Measurements from ENCODE around the gene PCOLCE2. TPM values are rescaled to one million over a fixed set of nuclear protein-coding genes. Genes with fewer than 3 reads are reported as not detected.

The PCOLCE2 gene
- polyA plus RNA-seq, 1 donor (not counting 4 experiments of a cell fraction or from before 2014, with no cell fraction given): 2.4 TPM

DNA sequence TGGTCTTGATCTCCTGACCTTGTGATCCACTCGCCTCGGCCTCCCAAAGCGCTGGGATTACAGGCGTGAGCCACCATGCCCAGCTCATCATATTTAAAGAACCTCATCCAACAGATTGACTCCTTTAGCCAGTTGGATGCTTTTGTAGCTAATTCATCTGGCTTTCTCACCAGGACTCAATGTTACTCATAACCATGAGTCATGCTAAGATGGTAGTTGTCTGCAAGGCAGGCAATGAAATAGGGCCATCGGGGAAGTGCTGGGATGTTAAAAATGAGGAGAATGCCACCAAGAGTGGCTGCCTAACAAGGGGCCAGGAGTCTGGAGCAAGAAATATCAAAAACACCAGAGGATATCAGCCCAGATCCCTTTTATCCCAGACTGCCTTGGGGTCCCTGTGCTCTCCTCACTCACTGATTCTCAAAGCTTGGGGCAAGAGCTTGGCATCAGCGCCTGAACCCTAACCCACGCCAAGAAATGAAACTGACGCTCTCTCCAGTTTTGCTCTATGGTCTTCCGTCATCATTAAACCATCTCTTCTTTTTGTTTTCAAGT lies 7.4 kb upstream of the PCOLCE2 start:
- DNase-seq (ENCODE audit: low read depth, low spot score): peak; percentile 17
- H3K27ac ChIP-seq (ENCODE audit: control insufficient read depth, insufficient read depth, low read length): no peak overlapping the region

GRCh38 chr3:142894493-142894892 lies 5.6 kb upstream of the PCOLCE2 start:
- no peak overlapping the region for H3K27ac ChIP-seq (ENCODE audit: control insufficient read depth, insufficient read depth, low read length)
- H3K79me2 ChIP-seq (ENCODE audit: control insufficient read depth, insufficient read depth, low read length): no peaks in the 10 kb centered on the region
- no peak overlapping the region for H3K9ac ChIP-seq (ENCODE audit: control insufficient read depth, extremely low read depth, insufficient read depth, low read length)
- no peaks in the 10 kb centered on the region for H3K9me3 ChIP-seq (ENCODE audit: control insufficient read depth, low read depth, low read length)
- dilution Hi-C loops (cut with MboI; ENCODE audit: extremely low pct_ligation_motif_present, low sequenced_read_pairs): no loop called here
- H3K4me3 ChIP-seq (ENCODE audit: control insufficient read depth in 2 of 3, extremely low read depth in 1 of 3, insufficient read depth in 2 of 3, low read depth in 1 of 3, low read length in 3 of 3): no peak overlapping the region
- H4K20me1 ChIP-seq (ENCODE audit: control insufficient read depth, extremely low read depth, insufficient read depth, low read length): no peaks in the 10 kb centered on the region
- no peaks in the 10 kb centered on the region for H3K36me3 ChIP-seq (ENCODE audit: control insufficient read depth in 2 of 2, extremely low read depth in 1 of 2, insufficient read depth in 2 of 2, low read length in 2 of 2)
- TF ChIP-seq, protein P1, sequence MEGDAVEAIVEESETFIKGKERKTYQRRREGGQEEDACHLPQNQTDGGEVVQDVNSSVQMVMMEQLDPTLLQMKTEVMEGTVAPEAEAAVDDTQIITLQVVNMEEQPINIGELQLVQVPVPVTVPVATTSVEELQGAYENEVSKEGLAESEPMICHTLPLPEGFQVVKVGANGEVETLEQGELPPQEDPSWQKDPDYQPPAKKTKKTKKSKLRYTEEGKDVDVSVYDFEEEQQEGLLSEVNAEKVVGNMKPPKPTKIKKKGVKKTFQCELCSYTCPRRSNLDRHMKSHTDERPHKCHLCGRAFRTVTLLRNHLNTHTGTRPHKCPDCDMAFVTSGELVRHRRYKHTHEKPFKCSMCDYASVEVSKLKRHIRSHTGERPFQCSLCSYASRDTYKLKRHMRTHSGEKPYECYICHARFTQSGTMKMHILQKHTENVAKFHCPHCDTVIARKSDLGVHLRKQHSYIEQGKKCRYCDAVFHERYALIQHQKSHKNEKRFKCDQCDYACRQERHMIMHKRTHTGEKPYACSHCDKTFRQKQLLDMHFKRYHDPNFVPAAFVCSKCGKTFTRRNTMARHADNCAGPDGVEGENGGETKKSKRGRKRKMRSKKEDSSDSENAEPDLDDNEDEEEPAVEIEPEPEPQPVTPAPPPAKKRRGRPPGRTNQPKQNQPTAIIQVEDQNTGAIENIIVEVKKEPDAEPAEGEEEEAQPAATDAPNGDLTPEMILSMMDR (optimal IDR thresholded peaks at IDR 0.05 in 1 of 3, IDR thresholded peaks at IDR 0.05 in 1 of 3, conservative IDR thresholded peaks at IDR 0.05 in 1 of 3; ENCODE audit: extremely low read depth in 1 of 3, insufficient read depth in 2 of 3, low read length in 3 of 3): no peak
- TF ChIP-seq EZH2 (IDR thresholded peaks at IDR 0.05; ENCODE audit: low read length): no peak
- peaks cover 3% of the 10 kb centered on the region for H3K4me1 ChIP-seq (ENCODE audit: control insufficient read depth, extremely low read depth, insufficient read depth, low read length)
- DNase-seq (ENCODE audit: low read depth, low spot score) (no peak), FAIRE-seq (no peak)
- H3K4me2 ChIP-seq (ENCODE audit: control insufficient read depth, extremely low read depth, insufficient read depth, low read depth, low read length): no peak overlapping the region
- H2AFZ ChIP-seq (ENCODE audit: control insufficient read depth, low read length): no peak overlapping the region
- no peaks in the 10 kb centered on the region for H3K9me1 ChIP-seq (ENCODE audit: control insufficient read depth, extremely low read depth, insufficient read depth, low read length)
- no peaks in the 10 kb centered on the region for H3K27me3 ChIP-seq (ENCODE audit: control insufficient read depth, extremely low read depth, insufficient read depth, low read length)

More for the DNA sequence above, 7.4 kb upstream of the PCOLCE2 start:
- Histone ChIP-seq H3K79me2 (ENCODE audit: control insufficient read depth, insufficient read depth, low read length) (no peaks in the 10 kb centered on the region), H3K36me3 (ENCODE audit: control insufficient read depth in 2 of 2, extremely low read depth in 1 of 2, insufficient read depth in 2 of 2, low read length in 2 of 2) (no peaks in the 10 kb centered on the region), H3K27me3 (ENCODE audit: control insufficient read depth, extremely low read depth, insufficient read depth, low read length) (no peaks in the 10 kb centered on the region), H2AFZ (ENCODE audit: control insufficient read depth, low read length) (no peak overlapping the region), H3K4me1 (ENCODE audit: control insufficient read depth, extremely low read depth, insufficient read depth, low read length) (peaks cover 3% of the 10 kb centered on the region), H3K4me3 (ENCODE audit: control insufficient read depth in 2 of 3, extremely low read depth in 1 of 3, insufficient read depth in 2 of 3, low read depth in 1 of 3, low read length in 3 of 3) (no peak overlapping the region), H3K9ac (ENCODE audit: control insufficient read depth, extremely low read depth, insufficient read depth, low read length) (no peak overlapping the region), H3K4me2 (ENCODE audit: control insufficient read depth, extremely low read depth, insufficient read depth, low read depth, low read length) (no peak overlapping the region), H4K20me1 (ENCODE audit: control insufficient read depth, extremely low read depth, insufficient read depth, low read length) (no peaks in the 10 kb centered on the region), H3K9me3 (ENCODE audit: control insufficient read depth, low read depth, low read length) (no peaks in the 10 kb centered on the region), H3K9me1 (ENCODE audit: control insufficient read depth, extremely low read depth, insufficient read depth, low read length) (no peaks in the 10 kb centered on the region)
- dilution Hi-C loops (cut with MboI; ENCODE audit: extremely low pct_ligation_motif_present, low sequenced_read_pairs): no loop called here
- TF ChIP-seq, protein P1 (optimal IDR thresholded peaks at IDR 0.05 in 1 of 3, IDR thresholded peaks at IDR 0.05 in 1 of 3, conservative IDR thresholded peaks at IDR 0.05 in 1 of 3; ENCODE audit: extremely low read depth in 1 of 3, insufficient read depth in 2 of 3, low read length in 3 of 3): no peak
- no peak for TF ChIP-seq EZH2 (IDR thresholded peaks at IDR 0.05; ENCODE audit: low read length)
- peak; percentile 86 for FAIRE-seq
